ENCODE results near the gene COLEC11. TPM values are rescaled to one million over a fixed set of nuclear protein-coding genes. Genes with fewer than 3 reads are reported as not detected.

The COLEC11 gene
- total RNA-seq, 1 donor from 2014 or later: not detected

GRCh38 chr2:3644891-3645605 is 50.1 kb downstream of the COLEC11 start:
- TF ChIP-seq, protein P1, sequence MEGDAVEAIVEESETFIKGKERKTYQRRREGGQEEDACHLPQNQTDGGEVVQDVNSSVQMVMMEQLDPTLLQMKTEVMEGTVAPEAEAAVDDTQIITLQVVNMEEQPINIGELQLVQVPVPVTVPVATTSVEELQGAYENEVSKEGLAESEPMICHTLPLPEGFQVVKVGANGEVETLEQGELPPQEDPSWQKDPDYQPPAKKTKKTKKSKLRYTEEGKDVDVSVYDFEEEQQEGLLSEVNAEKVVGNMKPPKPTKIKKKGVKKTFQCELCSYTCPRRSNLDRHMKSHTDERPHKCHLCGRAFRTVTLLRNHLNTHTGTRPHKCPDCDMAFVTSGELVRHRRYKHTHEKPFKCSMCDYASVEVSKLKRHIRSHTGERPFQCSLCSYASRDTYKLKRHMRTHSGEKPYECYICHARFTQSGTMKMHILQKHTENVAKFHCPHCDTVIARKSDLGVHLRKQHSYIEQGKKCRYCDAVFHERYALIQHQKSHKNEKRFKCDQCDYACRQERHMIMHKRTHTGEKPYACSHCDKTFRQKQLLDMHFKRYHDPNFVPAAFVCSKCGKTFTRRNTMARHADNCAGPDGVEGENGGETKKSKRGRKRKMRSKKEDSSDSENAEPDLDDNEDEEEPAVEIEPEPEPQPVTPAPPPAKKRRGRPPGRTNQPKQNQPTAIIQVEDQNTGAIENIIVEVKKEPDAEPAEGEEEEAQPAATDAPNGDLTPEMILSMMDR (IDR thresholded peaks at IDR 0.05; ENCODE audit: unreplicated experiment): no peak
- H3K27me3 Mint-ChIP-seq: no peaks in the 10 kb centered on the region
- no peaks in the 10 kb centered on the region for H3K9me3 Mint-ChIP-seq (ENCODE audit: low read depth)
- H3K4me3 Mint-ChIP-seq (ENCODE audit: low read depth): no peak overlapping the region
- no peak for DNase-seq (ENCODE audit: low spot score, unreplicated experiment)
- H3K36me3 Mint-ChIP-seq (ENCODE audit: insufficient read depth): no peaks in the 10 kb centered on the region
- H3K4me1 Mint-ChIP-seq (ENCODE audit: low read depth): no peaks in the 10 kb centered on the region
- no peak overlapping the region for H3K27ac Mint-ChIP-seq

DNA sequence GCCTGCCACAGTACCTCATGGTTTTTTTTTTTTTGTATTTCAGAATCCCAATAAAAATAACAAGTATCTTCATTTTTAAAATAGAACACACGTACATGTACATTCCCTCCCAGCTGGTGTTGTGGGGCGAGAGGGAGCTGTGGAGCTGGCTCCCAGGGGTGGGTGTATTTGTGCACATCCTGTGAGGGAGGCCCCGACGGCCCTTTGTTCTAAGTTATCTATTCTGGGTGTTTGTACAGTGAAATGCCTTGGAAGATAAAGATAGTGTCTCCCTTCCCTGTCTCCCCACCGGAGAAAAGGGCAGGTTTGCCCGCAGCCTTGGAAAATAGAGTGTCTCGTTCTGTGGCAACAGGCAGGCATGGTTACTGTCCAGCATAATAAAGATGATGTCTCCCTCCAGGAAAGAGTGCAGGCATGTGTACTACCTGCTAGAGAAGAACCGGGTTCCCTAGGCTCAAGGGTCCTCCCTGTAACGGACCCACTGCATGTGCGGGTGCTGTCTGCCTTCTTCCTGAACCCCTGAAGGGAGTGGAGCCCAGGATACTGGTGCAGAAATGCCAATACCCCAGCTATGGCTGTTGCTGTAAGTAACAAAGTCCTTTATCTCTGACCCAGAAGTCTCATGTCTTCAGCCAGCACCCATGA is 51.0 kb downstream of the COLEC11 start:
- Mint-ChIP-seq H3K27ac (no peak overlapping the region), H3K9me3 (ENCODE audit: low read depth) (no peaks in the 10 kb centered on the region), H3K4me1 (ENCODE audit: low read depth) (peaks cover 2% of the 10 kb centered on the region), H3K36me3 (ENCODE audit: insufficient read depth) (no peaks in the 10 kb centered on the region), H3K4me3 (ENCODE audit: low read depth) (no peak overlapping the region), H3K27me3 (no peaks in the 10 kb centered on the region)
- TF ChIP-seq, protein P1 (IDR thresholded peaks at IDR 0.05; ENCODE audit: unreplicated experiment): no peak
- no peak for DNase-seq (ENCODE audit: low spot score, unreplicated experiment)

GRCh38 chr2:3646446-3646845 is 51.5 kb downstream of the COLEC11 start:
- no peak for DNase-seq (ENCODE audit: low spot score, unreplicated experiment)
- Mint-ChIP-seq H3K27ac (no peak overlapping the region), H3K27me3 (no peaks in the 10 kb centered on the region), H3K9me3 (ENCODE audit: low read depth) (no peaks in the 10 kb centered on the region), H3K36me3 (ENCODE audit: insufficient read depth) (no peaks in the 10 kb centered on the region), H3K4me1 (ENCODE audit: low read depth) (peaks cover 4% of the 10 kb centered on the region), H3K4me3 (ENCODE audit: low read depth) (no peak overlapping the region)
- TF ChIP-seq, protein P1 (IDR thresholded peaks at IDR 0.05; ENCODE audit: unreplicated experiment): no peak

DNA sequence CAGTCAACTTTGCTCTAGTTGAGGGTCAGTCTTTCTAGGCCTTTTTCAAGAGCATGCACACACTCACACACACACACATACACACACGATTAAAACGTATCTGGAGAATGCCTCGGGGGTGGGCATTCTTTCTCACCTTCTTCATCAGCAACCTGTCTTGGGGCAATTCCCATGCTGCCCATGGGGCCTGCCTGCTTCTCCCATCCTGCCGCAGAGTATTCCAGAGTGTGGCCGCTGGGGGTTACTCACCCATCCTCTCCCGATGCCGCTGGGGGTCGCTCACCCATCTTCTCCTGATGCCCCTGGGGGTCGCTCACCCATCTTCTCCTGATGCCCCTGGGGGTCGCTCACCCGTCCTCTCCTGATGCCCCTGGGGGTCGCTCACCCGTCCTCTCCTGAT is 52.3 kb downstream of the COLEC11 start:
- no peak for DNase-seq (ENCODE audit: low spot score, unreplicated experiment)
- H3K4me1 Mint-ChIP-seq (ENCODE audit: low read depth): peaks cover 7% of the 10 kb centered on the region
- TF ChIP-seq, protein P1 (IDR thresholded peaks at IDR 0.05; ENCODE audit: unreplicated experiment): no peak
- H3K36me3 Mint-ChIP-seq (ENCODE audit: insufficient read depth): peaks cover 1% of the 10 kb centered on the region
- no peak overlapping the region for H3K27ac Mint-ChIP-seq
- H3K27me3 Mint-ChIP-seq: no peaks in the 10 kb centered on the region
- H3K9me3 Mint-ChIP-seq (ENCODE audit: low read depth): no peaks in the 10 kb centered on the region
- no peak overlapping the region for H3K4me3 Mint-ChIP-seq (ENCODE audit: low read depth)

- Mint-ChIP-seq H3K36me3 (ENCODE audit: insufficient read depth) (peaks cover 1% of the 10 kb centered on the region), H3K27me3 (no peaks in the 10 kb centered on the region), H3K4me3 (ENCODE audit: low read depth) (no peak overlapping the region), H3K4me1 (ENCODE audit: low read depth) (peaks cover 8% of the 10 kb centered on the region), H3K27ac (no peak overlapping the region), H3K9me3 (ENCODE audit: low read depth) (no peaks in the 10 kb centered on the region)
- DNase-seq (ENCODE audit: low spot score, unreplicated experiment): no peak
- TF ChIP-seq, protein P1 (IDR thresholded peaks at IDR 0.05; ENCODE audit: unreplicated experiment): no peak
These were observed 53.1 kb downstream of the COLEC11 start for GRCh38 chr2:3647831-3648651.
